ENCODE data around the gene CPD.
"Not testable (repeated sequence)": the region's sequence is repeated elsewhere in the genome, so short reads cannot be mapped to it uniquely, and the experiment has no call there.

CPD gene

GRCh38 chr17:30389756-30390300 lies 11.1 kb downstream of the CPD start:
- no peak for DNase-seq

- no peak for DNase-seq
Observed at GRCh38 chr17:30391534-30391933, 12.8 kb downstream of the CPD start.

GRCh38 chr17:30393491-30393890 lies 14.8 kb downstream of the CPD start:
- no peak for DNase-seq

DNA sequence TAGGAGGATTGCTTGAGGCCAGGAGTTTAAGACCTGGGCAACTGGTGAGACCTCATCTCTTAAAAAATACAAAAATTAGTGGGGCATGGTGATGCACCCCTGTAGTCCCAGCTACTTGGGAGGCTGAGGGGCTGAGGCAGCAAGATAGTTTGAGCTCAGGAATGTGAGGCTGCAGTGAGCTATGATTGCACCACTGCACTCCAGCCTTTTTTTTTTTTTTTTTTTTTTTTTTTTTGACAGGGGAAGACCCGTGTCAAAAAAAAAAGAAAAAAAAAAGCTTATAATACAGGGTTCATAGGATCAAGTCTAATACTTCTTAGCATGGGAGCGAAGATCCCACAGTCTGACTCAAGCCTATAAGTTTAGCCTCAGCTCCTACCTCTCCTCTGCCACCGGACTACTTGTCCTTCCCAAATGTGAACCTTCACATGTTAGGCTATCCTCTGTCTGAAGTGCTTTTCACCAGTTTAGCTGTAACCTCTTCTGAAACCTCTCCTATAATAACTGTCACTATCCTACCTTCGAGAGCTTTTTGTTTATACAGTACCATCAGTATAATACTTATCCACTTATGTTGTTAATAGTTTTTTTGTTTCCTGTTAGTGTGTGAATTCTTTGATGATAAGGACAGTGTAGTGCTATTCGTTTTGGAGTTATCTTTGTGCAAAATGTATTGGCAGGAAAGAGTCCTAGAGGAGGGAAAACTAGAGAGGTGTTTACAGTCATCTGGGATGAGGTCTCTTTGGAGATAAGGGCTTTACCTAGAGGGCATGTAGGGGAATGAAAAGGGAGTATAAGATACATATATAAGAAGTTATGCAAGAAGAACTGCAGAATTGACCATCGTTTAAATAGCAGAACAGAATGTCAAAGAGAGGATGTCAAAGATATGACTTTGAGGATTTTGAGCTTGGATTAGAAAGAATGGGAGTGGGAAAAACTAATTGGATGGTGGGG lies 15.5 kb downstream of the CPD start:
- no peak for DNase-seq

- DNase-seq: no peak
Observed at GRCh38 chr17:30395398-30396022, 16.8 kb downstream of the CPD start.

- no peak for DNase-seq
Observed at GRCh38 chr17:30396129-30396528, 17.4 kb downstream of the CPD start.

DNA sequence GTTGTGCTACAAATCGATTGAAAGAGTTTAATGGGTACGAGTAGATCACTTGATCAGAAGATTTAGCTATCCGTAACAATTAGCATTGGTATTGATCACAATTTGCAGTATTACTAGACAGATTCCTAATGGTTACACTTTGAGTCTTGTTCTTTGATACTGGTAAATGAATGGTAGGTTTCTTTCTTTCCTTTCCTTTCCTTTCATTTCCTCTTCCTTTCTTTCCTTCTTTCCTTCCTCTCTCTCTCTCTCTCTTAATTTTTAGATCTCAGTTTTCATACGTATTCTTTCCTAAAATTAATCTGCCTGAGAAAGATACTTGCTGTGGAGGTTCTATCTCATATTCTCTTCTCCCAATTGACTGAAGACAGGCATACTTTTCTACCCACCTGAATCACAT lies 17.9 kb downstream of the CPD start:
- DNase-seq: no peak

DNA sequence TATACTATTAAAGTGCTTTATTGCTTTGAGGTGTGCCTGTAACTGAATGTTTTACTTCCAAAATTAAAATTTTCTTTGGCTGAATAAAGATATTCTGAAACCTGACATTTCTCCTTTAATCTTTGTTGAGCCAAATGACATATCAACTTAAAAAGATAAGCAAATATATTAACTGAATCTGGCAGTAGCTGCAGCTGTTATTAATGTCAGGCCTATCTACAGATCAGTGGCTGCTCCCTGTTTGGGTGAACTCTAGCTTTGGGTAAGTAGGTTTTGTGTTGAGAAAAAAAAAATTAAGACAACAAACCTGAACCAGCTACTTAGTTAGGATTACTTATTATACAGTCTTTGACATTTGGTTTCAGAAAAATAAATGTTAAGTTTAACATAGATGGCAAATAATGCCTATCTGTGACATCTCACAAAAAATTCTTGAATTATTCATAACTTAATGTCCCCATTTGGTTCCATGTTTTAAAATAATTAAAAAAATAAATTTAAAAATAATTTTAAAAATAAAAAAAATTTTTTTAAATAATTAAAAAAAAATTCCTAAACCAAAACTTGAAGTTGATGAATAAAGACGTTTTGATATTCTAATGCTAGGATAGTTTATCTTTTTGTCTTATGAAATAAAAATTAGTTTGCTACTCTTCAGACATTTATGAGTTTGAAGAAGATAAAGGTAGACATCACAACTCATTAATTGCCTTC lies 19.8 kb downstream of the CPD start:
- DNase-seq: no peak

DNA sequence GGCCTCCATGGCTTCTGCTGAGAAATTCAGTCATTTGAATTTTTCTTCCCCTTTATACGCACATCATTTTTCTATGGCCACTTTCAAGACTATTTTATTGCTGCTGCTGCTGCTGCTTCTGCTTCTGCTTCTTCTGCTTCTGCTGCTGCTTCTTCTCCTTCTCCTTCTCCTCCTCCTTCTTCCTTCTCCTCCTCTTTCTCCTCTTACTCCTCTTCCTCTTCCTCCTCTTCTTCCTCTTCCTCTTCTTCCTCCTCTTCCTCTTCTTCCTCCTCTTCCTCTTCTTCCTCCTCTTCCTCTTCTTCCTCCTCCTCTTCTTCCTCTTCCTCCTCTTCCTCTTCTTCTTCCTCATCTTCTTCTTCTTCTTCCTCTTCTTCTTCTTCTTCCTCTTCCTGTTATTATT lies 22.4 kb downstream of the CPD start:
- DNase-seq: no peak

- DNase-seq: no peak
Observed at GRCh38 chr17:30405161-30405560, 26.4 kb downstream of the CPD start.

DNA sequence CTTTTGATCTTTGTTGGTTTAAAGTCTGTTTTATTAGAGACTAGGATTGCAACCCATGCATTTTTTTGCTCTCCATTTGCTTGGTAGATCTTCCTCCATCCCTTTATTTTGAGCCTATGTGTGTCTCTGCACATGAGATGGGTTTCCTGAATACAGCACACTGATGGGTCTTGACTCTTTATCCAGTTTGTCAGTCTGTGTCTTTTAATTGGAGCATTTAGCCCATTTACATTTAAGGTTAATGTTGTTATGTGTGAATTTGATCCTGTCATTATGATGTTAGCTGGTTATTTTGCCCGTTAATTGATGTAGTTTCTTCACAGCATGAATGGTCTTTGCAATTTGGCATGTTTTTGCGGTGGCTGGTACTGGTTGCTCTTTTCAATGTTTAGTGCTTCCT lies 31.9 kb downstream of the CPD start:
- DNase-seq: not testable (repeated sequence)

- not testable (repeated sequence) for DNase-seq
Observed at GRCh38 chr17:30412008-30412496, 33.3 kb downstream of the CPD start.

DNA sequence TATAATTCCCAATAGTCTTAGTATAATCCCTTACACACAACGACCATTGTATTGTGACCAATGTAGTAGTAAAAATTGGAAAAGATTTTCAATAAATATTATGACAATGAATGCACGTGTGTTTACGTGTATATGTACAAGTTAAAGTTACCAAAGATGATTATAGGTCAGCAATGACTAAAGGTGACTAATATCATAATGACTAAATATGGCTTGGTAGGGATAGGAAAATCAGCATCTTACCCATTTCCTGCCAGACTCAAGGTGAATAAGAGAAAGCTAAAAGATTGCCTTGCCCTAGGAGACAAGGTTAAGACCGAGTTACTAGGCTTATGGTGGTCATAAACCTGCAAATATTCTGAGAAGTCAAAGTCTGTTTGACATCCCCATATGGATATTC lies 34.4 kb downstream of the CPD start:
- DNase-seq: no peak

DNA sequence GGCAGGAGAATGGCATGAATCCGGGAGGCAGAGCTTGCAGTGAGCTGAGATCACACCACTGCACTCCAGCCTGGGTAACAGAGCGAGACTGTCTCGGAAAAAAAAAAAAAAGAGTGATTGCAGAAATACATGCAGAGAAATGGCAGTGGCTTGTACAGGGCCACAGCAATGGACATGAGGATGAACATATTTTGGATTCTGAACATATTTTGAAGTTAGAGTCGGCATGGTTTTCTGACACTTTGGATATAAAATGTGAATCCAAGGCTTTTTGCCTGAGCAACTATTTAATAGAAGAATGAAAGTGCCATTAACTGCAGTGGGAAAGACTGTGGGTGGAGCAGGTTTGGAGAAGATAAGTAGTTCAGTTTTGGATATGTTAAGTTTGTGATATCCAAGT lies 35.8 kb downstream of the CPD start:
- DNase-seq: no peak

GRCh38 chr17:30415491-30415890 lies 36.8 kb downstream of the CPD start:
- DNase-seq: no peak

DNA sequence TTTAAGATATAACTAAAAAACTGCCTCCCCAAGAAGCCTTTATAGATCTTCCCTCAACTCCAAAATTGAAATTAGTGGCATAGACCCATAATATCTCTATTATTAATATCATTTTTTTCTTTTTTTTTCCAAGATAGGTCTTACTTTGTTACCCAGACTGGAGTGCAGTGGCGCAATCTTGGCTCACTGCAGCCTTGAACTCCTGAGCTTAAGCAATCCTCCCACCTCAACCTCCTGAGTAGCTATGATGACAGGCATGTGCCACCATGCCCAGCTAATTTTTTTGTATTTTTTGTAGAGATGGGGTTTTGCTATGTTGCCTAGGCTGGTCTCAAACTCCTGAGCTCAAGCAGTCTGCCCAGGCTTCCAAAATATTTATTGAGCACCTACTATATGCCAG lies 39.3 kb downstream of the CPD start:
- DNase-seq: not testable (repeated sequence)

- no peak for DNase-seq
Observed at GRCh38 chr17:30421592-30421991, 42.9 kb downstream of the CPD start.

DNA sequence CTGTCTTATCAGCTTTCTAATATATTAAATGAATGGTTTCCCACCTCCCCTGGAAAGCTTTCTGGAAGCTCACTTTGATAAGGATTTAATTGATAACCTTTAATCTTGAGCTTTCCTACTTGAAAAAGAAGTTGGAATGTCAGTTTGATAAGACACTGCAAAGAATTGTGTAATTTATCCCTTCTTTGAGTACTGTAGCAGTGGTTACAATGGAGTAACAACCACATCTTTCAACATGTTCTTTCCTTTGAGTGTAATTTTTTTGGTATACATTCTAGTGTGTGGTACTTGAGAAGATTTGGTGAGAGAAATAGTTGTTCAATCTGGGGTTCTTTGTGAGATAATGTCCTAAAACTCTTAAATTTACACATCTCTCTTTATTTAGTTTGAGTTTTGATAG lies 43.4 kb downstream of the CPD start:
- no peak for DNase-seq

DNA sequence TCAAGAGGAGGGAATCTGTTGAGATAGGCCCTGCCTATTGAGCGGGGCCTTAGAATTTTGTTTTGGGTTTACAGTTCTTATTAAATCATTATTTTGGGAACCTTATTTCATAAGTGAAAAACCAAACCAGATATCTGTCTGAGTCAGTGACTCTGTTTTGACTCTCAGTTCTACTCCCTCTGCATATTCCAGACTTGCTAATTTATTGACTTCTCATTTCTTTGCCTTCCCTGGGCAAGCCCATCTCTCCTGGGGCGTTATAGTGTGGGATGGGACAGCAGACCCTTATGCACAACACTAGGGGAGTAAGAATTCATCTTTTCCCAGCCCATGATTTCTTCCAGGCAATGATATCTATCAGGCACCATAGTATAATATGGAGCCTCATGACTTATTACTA lies 45.7 kb downstream of the CPD start:
- DNase-seq: no peak

DNA sequence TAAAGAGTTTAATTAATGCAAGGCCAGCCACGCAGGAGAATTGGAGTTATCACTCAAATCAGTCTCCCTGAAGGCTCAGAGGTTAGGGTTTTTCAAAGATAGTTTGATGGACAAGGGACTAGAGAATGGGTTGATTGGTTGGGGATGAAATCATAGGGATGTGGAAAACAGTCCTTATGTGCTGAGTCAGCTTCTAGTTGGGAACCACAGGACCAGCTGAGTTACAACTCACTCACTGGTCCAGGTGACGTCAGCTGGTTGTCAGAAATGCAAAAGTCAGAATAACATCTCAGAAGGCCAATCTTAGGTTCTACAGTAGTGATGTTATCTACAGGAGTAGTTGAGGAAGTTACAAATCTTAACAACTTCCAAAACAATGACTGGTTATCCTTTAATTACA lies 47.6 kb downstream of the CPD start:
- DNase-seq: no peak

GRCh38 chr17:30427611-30428010 lies 48.9 kb downstream of the CPD start:
- DNase-seq: no peak

- no peak for DNase-seq
Observed at GRCh38 chr17:30429155-30429554, 50.4 kb downstream of the CPD start.

DNA sequence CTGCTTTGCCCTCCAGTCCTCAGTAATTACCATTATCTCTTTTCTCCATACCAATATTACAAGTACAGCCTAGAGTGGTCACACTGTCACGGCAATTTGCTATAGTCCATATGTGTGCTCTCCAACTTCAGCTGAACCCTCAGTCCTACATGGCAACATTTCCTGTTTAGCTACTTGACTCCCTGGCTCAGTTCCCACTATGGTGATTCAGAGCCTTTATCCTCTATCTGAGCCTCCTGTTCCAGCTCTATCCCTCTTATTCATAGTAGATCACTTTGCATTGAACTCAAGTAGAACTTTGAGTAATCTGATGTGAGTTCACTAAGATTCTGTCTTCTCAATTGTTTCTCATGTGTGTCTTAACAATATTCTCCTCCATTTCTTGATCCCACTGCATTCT lies 54.8 kb downstream of the CPD start:
- no peak for DNase-seq
